ENCODE measurements around the gene ARHGAP25.

- no peak for TF ChIP-seq POLR2AphosphoS5 (IDR thresholded peaks at IDR 0.05; ENCODE audit: borderline replicate concordance, low read depth, low read length)
- no peak for TF ChIP-seq EZH2 (IDR thresholded peaks at IDR 0.05)
These were observed 102.7 kb downstream of the ARHGAP25 start for GRCh38 chr2:68837164-68837860.

Measured in SK-N-MC (cell line).